HG02759 (cell line): ENCODE results near the gene PDGFC.
"Not testable (repeated sequence)": the region's sequence is repeated elsewhere in the genome, so short reads cannot be mapped to it uniquely, and the experiment has no call there.

ENCODE experiments used
- ATAC-seq: cut with Tn5 transposase; IDR thresholded peaks from one replicate; pipeline ENCODE4 v1.9.1; 2021; ENCODE audit warnings: mild to moderate bottlenecking, moderate library complexity; ENCODE audit not compliant: unreplicated experiment

Gene PDGFC

DNA sequence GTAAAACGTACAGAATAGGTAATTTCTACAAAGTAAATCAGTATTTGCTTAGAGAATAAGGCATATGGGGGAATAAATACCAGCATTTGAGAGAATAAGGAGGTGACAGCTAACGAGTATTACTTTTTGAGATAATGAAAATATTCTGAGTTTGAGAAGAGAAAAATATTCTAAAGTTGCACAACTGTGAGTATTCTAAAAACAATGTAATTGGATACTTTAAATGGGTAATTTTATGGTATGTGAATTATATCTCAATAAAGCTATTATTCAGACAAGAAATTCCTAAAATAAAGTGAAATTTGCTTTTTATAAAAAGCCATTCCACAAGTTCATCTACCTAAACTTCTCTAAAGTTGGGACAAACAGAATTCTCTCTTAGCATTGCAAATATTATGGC lies 62.6 kb downstream of the PDGFC start:
- no peak for ATAC-seq

DNA sequence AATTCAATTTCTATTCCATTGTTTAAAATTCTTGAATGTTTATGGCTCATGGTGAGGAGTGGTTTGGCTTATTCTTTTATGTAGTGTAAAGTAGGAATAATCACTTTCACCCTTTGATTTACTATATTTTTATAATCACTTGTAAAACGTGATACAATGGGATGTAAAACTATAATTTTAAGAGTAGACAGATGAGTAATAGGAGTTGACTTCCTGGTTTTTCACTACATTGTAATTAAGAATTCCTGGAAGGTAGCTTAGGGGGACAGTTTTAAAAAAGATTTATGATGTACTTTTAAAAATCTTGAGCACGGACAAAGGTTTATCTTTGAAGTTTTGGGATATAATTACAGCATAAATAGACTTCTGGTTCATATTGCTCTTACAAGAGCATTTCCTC lies 65.3 kb downstream of the PDGFC start:
- no peak for ATAC-seq

DNA sequence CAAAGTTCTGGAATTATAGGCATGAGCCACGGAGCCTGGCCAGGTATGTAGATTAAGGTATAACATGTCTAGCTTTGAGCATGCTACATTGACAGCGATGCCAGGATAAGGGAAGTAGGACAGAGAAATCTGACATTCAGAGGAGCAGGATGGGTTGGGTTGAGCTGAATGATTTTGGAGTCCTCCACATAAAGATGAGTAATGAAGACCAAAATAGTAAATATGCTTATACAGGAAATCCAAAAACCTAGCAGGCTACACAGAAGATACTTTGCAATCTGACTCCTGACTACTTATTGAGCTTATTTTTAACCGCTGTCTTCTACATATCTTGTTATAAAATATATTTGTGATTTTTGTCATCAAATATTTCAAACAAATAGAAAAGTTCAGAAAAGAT lies 69.7 kb downstream of the PDGFC start:
- no peak for ATAC-seq

DNA sequence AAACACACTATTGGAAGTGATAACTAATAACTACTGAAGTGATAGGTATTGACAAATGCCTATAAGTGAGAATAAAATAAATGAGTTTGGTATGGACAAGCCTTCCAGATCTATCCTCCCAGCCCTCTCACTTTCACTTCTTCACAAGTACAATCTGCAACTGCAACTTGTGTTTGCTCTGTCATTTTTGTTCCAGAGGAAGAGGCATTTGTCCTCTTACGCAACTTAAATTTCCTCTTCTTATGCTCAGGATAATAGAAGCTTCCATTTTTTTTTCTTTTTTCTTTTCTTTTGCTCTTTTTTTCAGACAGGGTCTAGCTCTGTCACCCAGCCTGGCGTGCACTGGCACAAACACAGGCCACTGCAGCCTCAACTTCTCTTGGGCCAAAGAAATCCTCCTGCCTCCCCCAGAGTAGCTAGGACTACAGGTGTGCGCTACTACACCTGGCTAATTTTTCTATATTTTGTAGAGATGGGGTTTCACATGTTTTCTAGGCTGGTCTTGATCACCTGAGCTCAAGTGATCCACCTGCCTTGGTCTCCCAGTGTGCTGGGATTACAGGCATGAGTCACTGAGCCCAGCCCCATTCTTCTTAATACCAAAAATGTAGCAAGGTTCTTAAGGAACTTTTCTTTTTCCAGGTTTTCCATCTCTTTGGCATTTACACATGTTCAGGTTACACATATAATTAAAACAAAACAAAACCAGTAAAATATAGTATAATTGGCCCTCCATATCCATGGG lies 73.1 kb downstream of the PDGFC start:
- ATAC-seq = no peak

DNA sequence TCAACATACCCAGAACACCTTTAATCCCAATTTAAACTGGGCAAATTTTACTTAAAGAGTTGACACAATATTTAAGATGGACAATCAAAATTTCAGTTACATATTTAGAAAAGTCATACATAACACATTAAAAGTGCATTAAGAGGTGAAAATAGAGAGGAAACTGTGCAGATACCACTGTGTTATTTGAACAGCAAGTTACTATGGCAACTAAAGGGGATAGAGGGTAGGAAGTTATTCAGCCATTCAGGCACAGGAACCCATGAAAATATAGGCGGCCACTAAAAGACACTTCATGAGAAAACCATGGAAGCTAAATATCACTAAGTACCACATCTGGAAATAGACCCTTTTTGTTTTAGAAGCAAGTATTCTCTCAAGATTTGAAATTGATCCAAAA lies 75.1 kb downstream of the PDGFC start:
- ATAC-seq = no peak

DNA sequence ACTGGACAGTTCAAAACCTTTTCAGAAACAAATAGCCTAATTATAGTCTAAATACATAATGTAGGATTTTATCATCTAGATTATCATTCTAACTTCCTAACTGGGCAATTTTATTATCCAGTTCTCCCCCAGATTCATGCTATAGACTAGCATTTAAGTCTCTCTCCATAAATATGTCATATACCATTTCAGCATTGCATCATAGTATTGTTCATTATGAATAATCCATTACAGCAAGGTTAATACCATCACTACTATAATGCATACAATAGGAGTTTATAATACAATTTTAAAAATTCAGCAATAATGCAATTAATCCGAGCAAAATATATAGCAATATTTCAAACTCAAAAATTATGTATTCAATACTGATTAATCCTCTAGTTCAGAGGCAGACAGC lies 77.4 kb downstream of the PDGFC start:
- ATAC-seq = no peak

DNA sequence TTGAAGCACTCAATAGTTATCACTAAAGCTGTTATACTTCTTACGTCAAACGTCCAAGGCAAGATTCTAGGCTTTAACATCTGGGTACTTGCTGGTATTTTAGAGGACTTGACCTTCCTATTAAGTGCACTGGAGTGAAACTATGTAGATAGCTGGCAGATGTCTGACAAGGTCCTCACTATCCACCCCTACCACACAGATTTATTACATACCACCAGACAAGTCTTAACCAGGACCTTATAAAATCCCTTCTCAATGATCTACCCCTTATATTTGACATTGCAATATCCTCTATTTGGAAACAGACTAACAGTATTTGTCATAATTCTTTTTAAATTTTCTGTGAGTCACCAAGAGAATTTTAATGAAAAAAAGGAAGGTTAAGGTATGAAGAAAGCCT lies 78.8 kb downstream of the PDGFC start:
- ATAC-seq = no peak

DNA sequence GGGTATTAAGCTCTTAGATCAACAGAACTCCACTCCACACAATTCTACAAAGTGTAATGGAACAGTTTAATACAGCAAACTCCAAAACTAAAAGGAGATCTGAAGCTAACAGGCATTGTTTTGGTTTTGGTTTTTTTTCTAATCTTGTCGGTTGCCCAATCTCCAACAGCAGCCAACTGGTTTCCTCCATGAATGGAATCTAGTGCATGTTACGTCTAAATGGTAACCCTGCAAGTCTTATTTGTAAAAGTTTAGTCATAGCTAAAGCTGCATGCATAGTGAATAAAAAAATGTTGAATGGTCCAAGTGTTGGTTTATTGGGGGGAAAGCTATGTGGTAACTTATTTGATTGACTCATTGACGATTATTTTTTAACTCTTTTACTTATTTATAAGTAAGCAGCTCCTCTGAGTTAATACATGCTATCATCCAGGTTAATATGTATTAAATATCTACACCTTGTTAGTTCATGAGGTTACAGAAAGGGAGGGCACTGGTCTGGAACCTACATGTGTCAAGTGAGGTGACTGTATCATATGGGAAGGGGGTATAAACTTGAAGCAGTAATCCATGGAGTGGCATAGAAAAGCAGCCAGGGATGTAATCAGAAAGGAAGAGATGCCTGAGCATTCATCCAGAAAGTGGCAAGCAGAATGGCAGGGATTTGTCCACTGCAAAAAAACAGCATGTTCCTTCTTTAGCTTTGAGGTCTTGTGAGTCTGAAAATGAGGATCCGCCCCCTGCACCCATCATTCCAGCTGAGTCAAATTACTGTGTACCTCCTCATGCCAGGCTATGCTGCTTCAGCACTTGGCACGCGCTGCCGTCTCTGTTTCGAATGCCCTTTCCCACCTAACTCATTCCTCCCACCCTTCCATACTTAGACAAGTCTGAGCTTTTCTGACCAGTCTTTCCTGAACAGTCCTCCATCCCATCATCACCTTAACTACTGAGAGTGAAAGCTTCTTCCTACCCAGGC lies 81.7 kb downstream of the PDGFC start:
- ATAC-seq = no peak

DNA sequence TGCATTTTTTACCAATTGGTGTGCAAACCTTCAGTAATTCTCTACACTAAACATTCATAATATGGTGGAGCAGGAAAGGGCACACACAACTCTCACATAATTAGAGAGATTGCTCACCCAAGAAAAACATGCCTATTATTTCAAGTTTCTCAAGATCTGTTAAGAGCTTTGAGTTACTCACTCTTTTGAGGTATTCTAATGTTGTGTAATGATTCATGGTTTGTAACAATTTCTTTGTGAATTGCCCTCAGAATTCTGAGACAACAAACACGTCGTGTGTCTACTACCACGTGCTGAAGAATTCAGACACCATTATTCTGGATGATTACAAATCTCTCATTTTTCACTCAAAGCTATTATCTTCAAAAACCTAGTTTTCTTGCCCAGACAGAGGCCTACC lies 82.8 kb downstream of the PDGFC start:
- ATAC-seq = no peak

DNA sequence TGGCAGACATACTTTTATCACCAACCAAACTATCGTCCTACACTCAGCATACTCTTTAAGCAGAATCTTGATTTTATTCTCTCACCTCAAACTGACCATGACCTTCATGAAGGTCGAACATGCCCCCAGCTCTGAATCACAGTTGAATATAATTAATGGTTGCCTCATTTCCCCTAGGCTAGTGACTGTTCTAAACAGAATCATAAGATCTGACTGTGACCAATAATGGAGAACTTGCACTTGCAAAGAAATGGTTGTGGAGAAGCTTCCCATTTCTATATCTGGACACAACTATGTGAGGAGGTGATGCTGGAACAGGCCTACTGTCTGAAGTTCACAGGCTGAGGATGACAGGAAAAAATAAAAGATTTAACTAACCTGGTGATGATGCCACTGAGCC lies 85.1 kb downstream of the PDGFC start:
- ATAC-seq = no peak

DNA sequence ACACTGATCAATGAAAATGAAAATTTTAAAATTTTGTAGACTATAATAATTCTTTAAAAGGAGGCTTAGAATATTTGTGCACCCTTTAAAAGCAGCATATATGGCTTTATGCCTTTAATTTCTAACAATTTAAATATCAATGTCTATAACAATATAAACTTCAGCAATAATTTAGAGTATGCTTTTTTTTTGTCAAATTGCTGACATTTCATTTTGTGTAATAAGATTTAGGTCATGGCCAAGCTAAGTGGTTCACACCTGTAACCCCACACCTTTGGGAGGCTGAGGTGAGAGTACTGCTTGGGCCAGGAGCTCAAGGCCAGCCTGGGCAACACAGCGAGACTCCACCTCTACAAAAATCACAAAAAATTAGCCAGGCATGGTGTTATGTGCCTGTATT lies 86.2 kb downstream of the PDGFC start:
- ATAC-seq = no peak

DNA sequence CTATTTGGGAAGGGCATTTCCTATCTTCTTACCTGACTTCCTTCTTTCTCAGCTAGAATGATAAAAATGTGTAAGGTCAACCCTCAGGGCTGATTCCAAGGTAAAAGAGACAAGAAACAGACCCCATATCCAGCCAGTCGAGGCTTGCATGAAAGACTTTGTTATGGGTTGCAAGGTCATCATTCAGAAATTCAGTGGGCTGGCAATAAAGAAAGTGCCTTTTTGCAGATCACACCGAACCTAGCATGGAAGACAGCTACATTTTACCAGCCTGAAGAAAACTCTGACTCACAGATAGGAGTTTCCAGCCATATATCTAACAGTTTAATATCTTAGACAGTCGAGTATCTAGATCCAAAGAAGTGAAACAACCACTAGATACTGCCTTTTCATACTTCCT lies 87.4 kb downstream of the PDGFC start:
- no peak for ATAC-seq

DNA sequence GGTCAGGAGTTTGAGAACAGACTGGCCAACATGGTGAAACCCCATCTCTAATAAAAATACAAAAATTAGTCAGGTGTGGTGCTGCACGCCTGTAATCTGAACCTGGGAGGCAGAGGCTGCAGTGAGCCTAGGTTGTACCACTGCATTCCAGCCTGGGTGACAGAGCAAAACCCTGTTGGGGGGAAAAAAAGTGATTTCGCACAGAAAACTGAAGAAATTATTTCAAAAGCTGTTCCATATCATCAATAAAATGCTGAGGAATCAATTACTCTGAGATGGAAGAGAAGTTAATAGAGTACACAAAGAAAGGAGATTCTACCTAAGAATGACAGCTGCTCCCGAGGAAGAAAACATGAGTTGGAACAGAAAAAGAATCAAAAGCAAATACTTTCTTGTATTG lies 95.9 kb downstream of the PDGFC start:
- ATAC-seq = no peak

DNA sequence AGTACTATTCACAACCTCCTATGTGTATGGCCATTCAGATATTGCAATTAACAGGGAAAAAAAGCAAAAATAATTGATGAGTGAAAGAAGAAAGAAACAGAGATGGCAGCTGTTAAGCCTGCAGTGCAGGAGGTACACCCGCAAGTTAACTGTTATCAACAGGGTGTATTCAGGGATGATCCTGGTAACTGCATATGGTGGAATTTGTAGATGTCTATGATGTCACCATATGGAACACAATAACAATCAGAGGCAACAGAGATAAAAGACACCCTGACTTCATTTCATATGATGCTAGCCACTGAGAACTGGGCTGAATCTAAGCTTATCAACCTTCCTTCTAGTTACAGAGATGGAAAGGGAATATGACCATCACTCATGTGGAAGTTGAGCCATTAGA lies 96.5 kb downstream of the PDGFC start:
- ATAC-seq = no peak

DNA sequence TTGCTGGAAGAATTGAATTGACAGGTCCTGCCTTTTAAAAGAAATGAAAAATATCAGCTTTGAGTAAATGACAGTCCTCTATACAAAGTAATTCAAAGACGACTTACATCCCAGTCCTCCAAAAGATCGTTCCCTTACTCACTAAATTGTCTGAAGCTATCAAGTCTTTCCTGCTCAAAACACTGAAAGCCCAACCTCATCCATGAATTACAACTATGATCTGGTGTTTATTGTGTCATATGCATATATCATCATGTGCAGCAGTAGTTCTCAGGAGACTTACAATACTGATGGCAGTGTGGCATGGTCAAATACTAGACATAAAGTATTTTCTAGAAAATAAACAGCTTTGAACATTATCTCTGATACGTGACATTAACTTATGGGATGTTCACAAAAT lies 97.8 kb downstream of the PDGFC start:
- no peak for ATAC-seq

DNA sequence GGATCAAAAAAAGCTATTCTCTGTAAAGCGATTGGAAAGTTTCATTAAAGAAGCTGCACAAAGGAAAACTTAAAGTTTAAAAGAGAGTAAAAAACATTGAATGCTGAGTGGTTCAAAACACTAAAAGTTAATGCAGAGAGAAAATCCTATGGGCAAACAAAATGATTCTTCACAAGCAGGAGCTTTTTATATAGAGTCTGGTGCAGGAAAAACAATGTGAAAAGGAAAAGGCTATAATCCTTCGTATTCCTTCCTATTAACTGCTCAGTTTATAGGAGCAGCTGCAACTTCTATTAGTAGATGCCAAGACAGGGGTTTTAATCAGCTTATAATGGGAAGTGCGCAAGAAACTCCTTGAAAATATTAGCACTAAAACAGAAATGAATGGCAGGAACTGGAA lies 100.7 kb downstream of the PDGFC start:
- ATAC-seq = no peak

DNA sequence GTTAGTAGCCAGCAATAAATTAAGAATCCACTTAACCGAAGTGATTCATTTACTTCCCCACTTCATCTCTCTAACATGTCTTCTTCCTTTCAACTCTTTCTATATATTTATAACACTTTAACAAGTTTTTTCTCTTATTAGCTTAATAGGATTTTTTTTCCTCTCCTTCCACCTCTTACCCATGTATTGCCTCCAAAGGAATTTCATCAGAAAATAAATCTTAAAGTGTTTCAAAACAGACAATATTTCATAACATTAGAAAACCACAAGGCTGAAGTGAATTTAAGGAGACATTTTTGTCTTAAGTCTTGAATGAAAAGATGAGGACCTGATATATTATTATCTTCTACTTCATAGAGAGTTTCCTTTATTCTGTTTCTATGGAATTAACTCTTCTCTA lies 101.5 kb downstream of the PDGFC start:
- ATAC-seq = no peak

DNA sequence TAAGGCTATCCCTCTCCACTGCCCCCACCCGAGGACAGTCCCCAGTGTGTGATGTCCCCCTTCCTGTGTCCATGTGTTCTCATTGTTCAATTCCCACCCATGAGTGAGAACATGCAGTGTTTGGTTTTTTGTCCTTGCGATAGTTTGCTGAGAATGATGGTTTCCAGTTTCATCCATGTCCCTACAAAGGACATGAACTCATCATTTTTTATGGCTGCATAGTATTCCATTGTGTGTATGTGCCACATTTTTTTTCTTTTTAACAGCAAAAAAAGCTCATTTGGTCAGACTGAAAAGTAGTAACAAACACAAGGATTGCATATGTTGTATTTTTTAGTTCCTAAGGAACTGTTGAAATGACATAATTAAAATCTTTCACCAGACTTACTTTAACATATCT lies 105.5 kb downstream of the PDGFC start:
- ATAC-seq = not testable (repeated sequence)

DNA sequence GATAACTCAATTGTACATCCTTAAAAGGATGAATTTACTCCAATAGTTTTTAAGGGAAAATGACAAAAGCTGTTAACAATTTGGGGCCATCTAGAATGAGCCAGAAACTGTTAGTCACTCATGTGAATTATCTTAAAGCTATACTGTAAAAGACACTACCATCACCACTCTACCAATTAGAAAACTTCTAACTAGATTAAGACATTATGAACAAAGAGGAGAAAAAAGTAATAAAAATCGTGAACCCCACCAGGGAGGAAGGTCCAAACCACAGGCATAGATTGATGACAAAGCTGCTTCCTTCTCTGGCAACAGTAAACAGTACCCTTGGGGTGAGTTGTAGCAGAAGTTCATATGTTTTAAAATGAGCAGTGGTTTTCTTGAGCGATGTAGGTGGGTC lies 106.1 kb downstream of the PDGFC start:
- no peak for ATAC-seq

DNA sequence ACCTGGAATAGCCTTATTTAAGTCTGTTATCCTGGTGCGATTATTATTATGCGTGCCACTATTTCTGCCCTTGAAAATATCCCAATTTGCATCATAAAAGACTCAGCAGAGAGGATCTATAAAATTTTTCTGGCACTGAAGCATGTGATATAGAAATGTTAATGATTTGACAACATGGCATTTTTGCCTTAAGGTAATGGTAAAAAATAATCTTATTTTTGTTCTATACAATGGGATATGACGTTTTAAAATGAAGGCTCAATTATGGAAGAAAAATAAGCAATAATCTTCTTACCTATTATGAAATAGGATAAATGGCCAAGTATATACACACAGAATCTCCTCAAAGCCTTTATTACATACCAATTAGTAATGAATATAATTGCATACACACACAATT lies 113.5 kb downstream of the PDGFC start:
- ATAC-seq = no peak

DNA sequence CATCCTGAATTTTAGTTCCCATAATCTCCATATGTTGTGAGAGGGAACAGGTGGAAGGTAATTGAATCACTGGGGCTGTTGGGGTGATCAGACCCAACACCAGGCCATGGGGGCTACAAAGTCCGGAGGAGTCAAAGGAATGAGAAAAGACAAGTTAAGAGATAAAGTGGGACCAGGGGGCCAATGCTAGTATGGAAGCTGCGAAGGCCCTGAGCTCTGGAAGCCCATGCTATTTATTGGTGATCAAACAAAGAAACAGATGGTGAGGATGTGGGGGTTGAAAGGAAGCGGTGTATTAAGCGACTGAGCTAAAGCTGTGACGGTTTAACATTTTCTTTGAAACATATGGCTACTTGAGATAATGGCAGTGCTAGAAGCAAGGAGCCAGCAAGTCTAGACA lies 132.8 kb downstream of the PDGFC start:
- ATAC-seq = no peak

DNA sequence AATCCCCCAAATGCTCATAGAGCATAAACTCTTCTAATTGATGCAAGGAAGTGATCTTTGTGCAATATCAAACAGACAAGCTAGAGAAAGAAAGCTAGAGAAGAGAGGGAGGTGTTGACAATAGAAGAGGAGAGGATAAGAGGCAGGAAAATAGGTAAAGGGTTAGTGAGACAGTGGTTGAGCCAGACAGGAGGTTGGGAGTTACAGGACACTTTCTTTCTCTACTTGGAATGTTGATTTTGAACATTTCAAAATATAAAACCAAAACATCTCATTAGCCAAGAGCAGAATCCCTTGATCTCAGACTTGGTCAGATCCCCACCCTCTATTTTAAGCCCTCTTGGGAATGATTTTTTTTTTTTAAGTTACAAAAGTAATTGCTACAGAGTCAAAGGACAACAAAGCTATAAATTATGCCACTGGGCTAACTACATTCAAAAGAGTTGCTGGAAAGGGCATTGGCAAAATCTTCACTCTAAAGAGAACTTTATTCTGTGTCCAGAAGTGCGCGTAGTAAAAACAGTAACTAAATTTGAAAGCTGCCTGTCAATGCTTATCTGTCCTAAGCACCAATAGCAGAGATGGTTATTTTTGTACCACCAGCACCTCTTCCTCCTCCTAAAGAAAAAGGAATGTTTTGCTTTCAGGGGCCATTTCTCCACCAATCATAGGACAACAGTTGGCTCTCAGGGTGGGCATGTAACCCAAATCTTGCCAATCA lies 133.8 kb downstream of the PDGFC start:
- ATAC-seq = no peak
